Liver (tissue), 3 donors: ENCODE data around the gene ZFYVE9.

Source experiments
- CTCF ChIP-seq: fragments of 150-350 bp; IDR thresholded peaks from 2 replicates; pipeline ENCODE4 v1.5.1; 2017; ENCODE audit warnings: improper control_type of control experiment, low read depth, low read length; ENCODE audit not compliant: missing input control
- GABPA ChIP-seq, 2 donors: IDR thresholded peaks in 1 of 2; conservative IDR thresholded peaks in 1 of 2; 2 replicates each; pipeline ENCODE4 v1.6.1; 2016; ENCODE audit warnings: antibody characterized with exemption in 2 of 2, mild to moderate bottlenecking in 1 of 2, moderate library complexity in 1 of 2
- REST ChIP-seq: IDR thresholded peaks from 2 replicates; pipeline ENCODE4 v1.6.1; 2016; ENCODE audit warnings: antibody characterized with exemption, mild to moderate bottlenecking
- TAF1 ChIP-seq: conservative IDR thresholded peaks from 2 replicates; pipeline ENCODE4 v1.6.1; 2016; ENCODE audit warnings: antibody characterized with exemption, mild to moderate bottlenecking
- donor health status: healthy.
- donor health status: healthy.

GRCh38 chr1:52186449-52186848 lies 44.6 kb downstream of the ZFYVE9 start:
- no peak for TF ChIP-seq CTCF
- TF ChIP-seq REST, result no peak
- TF ChIP-seq TAF1, result no peak
- no peak for TF ChIP-seq GABPA (IDR thresholded peaks at IDR 0.05 in 1 of 2, conservative IDR thresholded peaks at IDR 0.05 in 1 of 2)
